ENCODE data around the gene TROAP.

The TROAP gene

GRCh38 chr12:49296836-49297694, 26.0 kb upstream of the TROAP start (continued):
- TF ChIP-seq ZNF513 (tag by site-specific recombination; IDR thresholded peaks at IDR 0.05) (no peak), ZFP37 (tag by site-specific recombination; IDR thresholded peaks at IDR 0.05) (0 out of 2 replicates have a peak, but pooled peaks have one; percentile 85), ZNF654 (tag by site-specific recombination; IDR thresholded peaks at IDR 0.05; ENCODE audit: low read depth) (no peak; the same call in 1 of the 2 replicates), ZNF544 (tag by site-specific recombination; IDR thresholded peaks at IDR 0.05) (no peak), ZNF248 (tag by site-specific recombination; IDR thresholded peaks at IDR 0.05) (no peak), ZNF133 (tag by site-specific recombination; IDR thresholded peaks at IDR 0.05) (no peak), RBAK (tag by site-specific recombination; IDR thresholded peaks at IDR 0.05) (no peak), ZNF221 (tag by site-specific recombination; IDR thresholded peaks at IDR 0.05; ENCODE audit: borderline replicate concordance) (no peak), ZNF704 (tag by site-specific recombination; IDR thresholded peaks at IDR 0.05) (no peak), HOXC10 (CRISPR knock-in tag; IDR thresholded peaks at IDR 0.05) (no peak), OSR2 (tag by site-specific recombination; IDR thresholded peaks at IDR 0.05) (peak; percentile 77), ZNF335 (tag by site-specific recombination; conservative IDR thresholded peaks at IDR 0.05) (peak; percentile 89), ZNF10 (tag by site-specific recombination; IDR thresholded peaks at IDR 0.05) (peak; percentile 45; the same call in 1 of the 2 replicates), ZNF596 (tag by site-specific recombination; IDR thresholded peaks at IDR 0.05) (no peak), SCRT2 (tag by site-specific recombination; IDR thresholded peaks at IDR 0.05) (peak; percentile 99), ZNF354C (tag by site-specific recombination; IDR thresholded peaks at IDR 0.05; ENCODE audit: borderline replicate concordance, low read depth) (no peak), GLIS1 (tag by site-specific recombination; IDR thresholded peaks at IDR 0.05) (peak; percentile 66), SETDB1 (IDR thresholded peaks at IDR 0.05; ENCODE audit: insufficient read length, low read length) (no peak), ZNF157 (tag by site-specific recombination; IDR thresholded peaks at IDR 0.05) (no peak), REPIN1 (tag by site-specific recombination; IDR thresholded peaks at IDR 0.05; ENCODE audit: low read depth) (no peak), ZNF184 (tag by site-specific recombination; IDR thresholded peaks at IDR 0.05) (no peak), ZNF211 (tag by site-specific recombination; IDR thresholded peaks at IDR 0.05; ENCODE audit: low read depth) (no peak), ZNF692 (tag by site-specific recombination; IDR thresholded peaks at IDR 0.05) (peak; percentile 69; the same call in 1 of the 2 replicates), ZNF600 (tag by site-specific recombination; IDR thresholded peaks at IDR 0.05) (peak; percentile 100), BCL11B (tag by site-specific recombination; IDR thresholded peaks at IDR 0.05; ENCODE audit: low read depth) (no peak), ZBTB6 (tag by site-specific recombination; IDR thresholded peaks at IDR 0.05) (no peak; the same call in 1 of the 2 replicates), GFI1B (tag by site-specific recombination; IDR thresholded peaks at IDR 0.05) (no peak), ZNF274 (IDR thresholded peaks at IDR 0.05; ENCODE audit: low read length) (no peak), ZNF274 (tag by site-specific recombination; IDR thresholded peaks at IDR 0.05; ENCODE audit: borderline replicate concordance) (no peak), ZNF121 (tag by site-specific recombination; IDR thresholded peaks at IDR 0.05) (peak; percentile 72), ZNF214 (tag by site-specific recombination; IDR thresholded peaks at IDR 0.05; ENCODE audit: borderline replicate concordance) (no peak), PRDM1 (tag by site-specific recombination; IDR thresholded peaks at IDR 0.05) (no peak)

Data from HEK293 (cell line).